HFF-Myc (cell line): ENCODE measurements around the gene PGAP1.

Experiments
- DNase-seq: peaks from one replicate; pipeline ENCODE4 v3.0.0-alpha.2; 2011; ENCODE audit warnings: low read depth; ENCODE audit errors: extremely low read depth
- H3K4me3 ChIP-seq: replicated peaks from 2 replicates; pipeline ENCODE4 v1.5.1; 2011; ENCODE audit warnings: low read depth, mild to moderate bottlenecking, control low read depth, low read length
- TF ChIP-seq, protein P1 (sequence below): IDR thresholded peaks from 2 replicates; pipeline ENCODE4 v1.5.1; 2012; ENCODE audit warnings: mild to moderate bottlenecking, low read depth, low read length, control low read depth; ENCODE audit errors: missing control alignments

Gene PGAP1

GRCh38 chr2:196876364-196876763 lies 50.1 kb downstream of the PGAP1 start:
- TF ChIP-seq, protein P1, sequence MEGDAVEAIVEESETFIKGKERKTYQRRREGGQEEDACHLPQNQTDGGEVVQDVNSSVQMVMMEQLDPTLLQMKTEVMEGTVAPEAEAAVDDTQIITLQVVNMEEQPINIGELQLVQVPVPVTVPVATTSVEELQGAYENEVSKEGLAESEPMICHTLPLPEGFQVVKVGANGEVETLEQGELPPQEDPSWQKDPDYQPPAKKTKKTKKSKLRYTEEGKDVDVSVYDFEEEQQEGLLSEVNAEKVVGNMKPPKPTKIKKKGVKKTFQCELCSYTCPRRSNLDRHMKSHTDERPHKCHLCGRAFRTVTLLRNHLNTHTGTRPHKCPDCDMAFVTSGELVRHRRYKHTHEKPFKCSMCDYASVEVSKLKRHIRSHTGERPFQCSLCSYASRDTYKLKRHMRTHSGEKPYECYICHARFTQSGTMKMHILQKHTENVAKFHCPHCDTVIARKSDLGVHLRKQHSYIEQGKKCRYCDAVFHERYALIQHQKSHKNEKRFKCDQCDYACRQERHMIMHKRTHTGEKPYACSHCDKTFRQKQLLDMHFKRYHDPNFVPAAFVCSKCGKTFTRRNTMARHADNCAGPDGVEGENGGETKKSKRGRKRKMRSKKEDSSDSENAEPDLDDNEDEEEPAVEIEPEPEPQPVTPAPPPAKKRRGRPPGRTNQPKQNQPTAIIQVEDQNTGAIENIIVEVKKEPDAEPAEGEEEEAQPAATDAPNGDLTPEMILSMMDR: no peak
- no peak for DNase-seq
- H3K4me3 ChIP-seq: no peak overlapping the region

GRCh38 chr2:196875414-196875813 lies 51.1 kb downstream of the PGAP1 start:
- no peak overlapping the region for H3K4me3 ChIP-seq
- DNase-seq: no peak
- TF ChIP-seq, protein P1: no peak

DNA sequence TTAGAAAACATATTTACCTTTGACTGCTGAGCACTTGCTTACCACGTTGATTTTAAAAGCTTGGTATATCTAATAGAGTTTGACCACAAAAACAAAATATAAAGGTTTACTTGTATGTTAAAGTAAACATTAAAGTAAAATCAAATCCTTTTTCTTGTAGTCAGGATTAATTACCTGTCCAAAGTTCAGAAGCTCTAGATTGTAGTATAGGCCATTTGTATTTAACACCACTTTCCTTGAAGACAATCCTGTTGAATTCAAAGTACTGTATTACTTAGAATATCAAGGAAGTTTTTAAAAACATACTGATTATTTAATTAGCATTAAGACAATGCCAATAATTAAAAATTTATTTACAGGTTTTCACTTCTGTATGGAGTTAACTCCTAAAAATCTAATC lies 53.0 kb downstream of the PGAP1 start:
- TF ChIP-seq, protein P1: no peak
- no peak for DNase-seq
- no peak overlapping the region for H3K4me3 ChIP-seq

DNA sequence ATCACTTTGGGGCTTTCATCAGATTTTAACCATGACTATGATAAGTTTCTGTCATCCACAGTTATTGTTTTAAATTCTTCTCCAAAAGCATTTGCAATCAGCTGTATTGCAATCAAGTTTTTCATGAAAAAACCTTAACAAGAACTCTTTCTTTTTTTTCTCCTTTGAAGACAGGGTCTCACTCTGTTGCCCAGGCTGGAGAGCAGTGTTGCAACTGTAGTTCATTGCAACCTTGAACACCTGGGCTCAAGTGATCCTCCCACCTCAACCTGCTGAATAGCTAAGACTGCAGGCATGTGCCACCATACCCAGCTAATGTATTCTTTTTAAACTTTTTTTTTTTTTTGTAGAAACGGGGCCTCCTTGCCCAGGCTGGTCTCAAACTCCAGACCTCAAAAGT lies 71.9 kb downstream of the PGAP1 start:
- no peak for DNase-seq
- TF ChIP-seq, protein P1: no peak
- H3K4me3 ChIP-seq: no peak overlapping the region

DNA sequence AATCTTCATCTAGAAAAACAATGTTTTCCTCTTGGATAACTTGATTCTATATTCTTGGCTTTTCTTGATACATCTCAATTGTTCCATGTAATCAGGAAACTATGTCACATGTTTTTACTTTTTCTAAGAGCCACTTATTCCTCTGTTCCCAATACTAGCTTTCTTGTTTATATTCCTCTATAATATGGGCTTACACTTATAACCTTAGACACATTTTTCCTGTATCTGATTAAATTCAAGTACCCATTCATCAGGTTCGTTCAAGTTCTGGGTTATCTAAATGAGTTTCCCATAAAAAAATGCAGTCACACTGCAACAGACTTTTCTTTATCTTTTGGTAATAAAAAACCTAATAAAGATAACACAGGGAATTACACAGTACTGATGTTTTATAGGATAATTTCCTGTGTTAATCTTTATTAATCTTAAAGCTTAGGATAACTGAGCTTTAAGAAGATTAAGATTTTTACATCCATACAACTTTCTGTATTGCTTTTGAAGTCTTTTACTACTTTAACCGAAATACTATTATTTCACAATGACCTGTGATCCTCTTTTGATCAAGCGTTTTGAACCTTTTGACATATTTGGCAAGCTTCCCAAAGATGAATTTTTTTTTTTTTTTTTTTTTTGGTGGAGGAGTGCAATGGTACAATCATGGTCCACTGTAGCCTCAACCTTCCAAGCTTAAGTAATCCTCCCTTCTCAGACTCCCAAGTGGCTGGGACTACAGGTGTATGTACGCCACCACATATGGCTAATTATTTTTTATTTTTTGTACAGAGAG lies 73.0 kb downstream of the PGAP1 start:
- H3K4me3 ChIP-seq: no peak overlapping the region
- DNase-seq: no peak
- TF ChIP-seq, protein P1: no peak

DNA sequence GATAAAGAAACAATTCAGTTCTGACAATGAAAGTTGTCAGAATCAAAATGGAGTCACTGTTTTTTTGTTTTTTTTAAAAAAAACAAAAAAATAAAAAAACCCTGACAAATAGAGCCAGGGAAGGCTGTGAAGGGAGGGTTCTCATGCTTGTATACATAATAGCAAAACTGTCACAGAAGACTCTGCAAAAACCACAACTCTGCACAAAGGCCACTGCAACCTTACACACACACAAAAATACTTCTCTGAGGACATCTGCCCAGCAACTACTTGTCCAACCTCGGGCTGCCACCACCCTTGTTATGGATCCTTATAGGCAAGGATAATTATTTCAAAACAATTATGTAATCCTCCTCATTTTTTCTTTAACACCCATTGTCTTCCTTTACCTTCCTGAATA lies 75.4 kb downstream of the PGAP1 start:
- DNase-seq: no peak
- H3K4me3 ChIP-seq: no peak overlapping the region
- TF ChIP-seq, protein P1: no peak

GRCh38 chr2:196849895-196850294 lies 76.6 kb downstream of the PGAP1 start:
- TF ChIP-seq, protein P1: peak; percentile 24
- no peak overlapping the region for H3K4me3 ChIP-seq
- no peak for DNase-seq
